ENCODE data around the gene ADAMTS20.
A peak's percentile ranks its signal among the peaks of the same experiment; 100 is the strongest.

The ADAMTS20 gene

DNA sequence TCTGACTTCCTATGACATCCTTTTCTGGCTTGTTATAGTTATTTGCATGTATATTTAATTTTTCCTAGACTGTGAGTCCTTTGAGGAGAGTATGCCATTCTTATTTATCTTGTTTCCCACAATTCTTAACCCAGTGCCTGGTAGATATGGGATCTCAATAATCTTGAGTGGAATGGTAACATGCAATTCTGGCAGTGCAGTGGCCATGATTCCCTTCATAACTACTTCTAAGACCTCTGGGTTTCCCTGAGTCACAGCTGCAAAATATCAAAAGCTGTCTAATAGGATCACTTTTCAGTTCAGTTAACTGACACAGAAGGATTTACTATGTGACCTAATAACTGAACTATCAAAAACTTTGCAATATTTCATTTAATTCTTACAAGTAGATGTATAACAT lies 135.0 kb downstream of the ADAMTS20 start:
- H3K4me3 ChIP-seq (ENCODE audit: low read depth, low read length) = no peak overlapping the region
- DNase-seq (ENCODE audit: low read depth) = no peak
- TF ChIP-seq POLR2A (IDR thresholded peaks at IDR 0.05; ENCODE audit: extremely low read depth, insufficient read length) = no peak

GRCh38 chr12:43407816-43408645 lies 144.0 kb downstream of the ADAMTS20 start:
- no peak overlapping the region for H3K4me3 ChIP-seq (ENCODE audit: low read depth, low read length)
- peak; percentile 6 for DNase-seq (ENCODE audit: low read depth)
- TF ChIP-seq POLR2A (IDR thresholded peaks at IDR 0.05; ENCODE audit: extremely low read depth, insufficient read length) = no peak
- no peak for TF ChIP-seq CTCF (IDR thresholded peaks at IDR 0.05; ENCODE audit: low read depth, low read length)
- TF ChIP-seq MYC (IDR thresholded peaks at IDR 0.05; ENCODE audit: low read depth, low read length) = no peak
- TF ChIP-seq, protein P1, sequence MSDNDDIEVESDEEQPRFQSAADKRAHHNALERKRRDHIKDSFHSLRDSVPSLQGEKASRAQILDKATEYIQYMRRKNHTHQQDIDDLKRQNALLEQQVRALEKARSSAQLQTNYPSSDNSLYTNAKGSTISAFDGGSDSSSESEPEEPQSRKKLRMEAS (IDR thresholded peaks at IDR 0.05; ENCODE audit: low read depth, low read length) = no peak

DNA sequence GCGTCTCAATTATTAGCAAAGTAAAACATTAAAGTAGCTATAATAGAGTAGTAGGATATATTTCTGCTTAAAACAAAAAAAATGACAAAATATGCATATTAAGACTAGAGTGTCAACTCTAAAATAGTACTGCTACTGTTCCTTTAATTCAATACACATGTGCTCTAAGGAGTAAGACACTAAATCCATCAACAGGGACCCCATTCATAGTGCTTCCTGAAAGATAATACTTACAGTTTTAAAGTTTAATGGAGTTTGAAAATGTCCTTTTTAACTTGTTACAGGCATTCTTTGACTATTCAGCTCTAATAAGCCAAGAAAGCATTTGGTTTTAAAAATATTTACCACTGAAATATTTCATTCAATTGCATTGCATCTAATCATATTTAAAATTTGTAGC lies 145.2 kb downstream of the ADAMTS20 start:
- no peak overlapping the region for H3K4me3 ChIP-seq (ENCODE audit: low read depth, low read length)
- no peak for DNase-seq (ENCODE audit: low read depth)
- TF ChIP-seq MYC (IDR thresholded peaks at IDR 0.05; ENCODE audit: low read depth, low read length) (no peak), CTCF (IDR thresholded peaks at IDR 0.05; ENCODE audit: low read depth, low read length) (no peak), POLR2A (IDR thresholded peaks at IDR 0.05; ENCODE audit: extremely low read depth, insufficient read length) (no peak)
- TF ChIP-seq, protein P1 (IDR thresholded peaks at IDR 0.05; ENCODE audit: low read depth, low read length) = no peak

GRCh38 chr12:43402436-43402835 lies 149.6 kb downstream of the ADAMTS20 start:
- DNase-seq (ENCODE audit: low read depth) = no peak
- H3K4me3 ChIP-seq (ENCODE audit: low read depth, low read length) = no peak overlapping the region
- no peak for TF ChIP-seq MYC (IDR thresholded peaks at IDR 0.05; ENCODE audit: low read depth, low read length)
- TF ChIP-seq, protein P1 (IDR thresholded peaks at IDR 0.05; ENCODE audit: low read depth, low read length) = no peak
- TF ChIP-seq POLR2A (IDR thresholded peaks at IDR 0.05; ENCODE audit: extremely low read depth, insufficient read length) = no peak
- no peak for TF ChIP-seq CTCF (IDR thresholded peaks at IDR 0.05; ENCODE audit: low read depth, low read length)

DNA sequence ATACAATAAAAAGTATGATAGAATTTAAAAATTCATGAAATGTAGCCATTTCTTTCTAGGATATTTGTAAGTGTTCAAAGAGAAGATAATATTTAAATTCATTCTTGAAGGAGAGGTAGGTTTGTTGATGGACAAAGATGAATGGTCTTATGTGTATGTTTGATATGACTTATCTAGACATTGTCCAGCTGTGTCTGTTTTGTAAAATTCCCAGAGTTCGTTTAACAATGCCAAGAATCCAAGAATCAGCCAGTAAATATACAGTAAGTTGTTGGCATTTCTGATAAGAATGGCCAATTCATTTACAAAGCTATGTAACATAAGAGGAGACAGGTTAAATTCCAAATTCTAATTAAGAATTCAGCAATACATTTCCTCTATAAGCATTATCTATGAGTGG lies 150.9 kb downstream of the ADAMTS20 start:
- H3K4me3 ChIP-seq (ENCODE audit: low read depth, low read length) = no peak overlapping the region
- no peak for DNase-seq (ENCODE audit: low read depth)
- TF ChIP-seq, protein P1 (IDR thresholded peaks at IDR 0.05; ENCODE audit: low read depth, low read length) = no peak
- no peak for TF ChIP-seq POLR2A (IDR thresholded peaks at IDR 0.05; ENCODE audit: extremely low read depth, insufficient read length)
- no peak for TF ChIP-seq MYC (IDR thresholded peaks at IDR 0.05; ENCODE audit: low read depth, low read length)
- no peak for TF ChIP-seq CTCF (IDR thresholded peaks at IDR 0.05; ENCODE audit: low read depth, low read length)

DNA sequence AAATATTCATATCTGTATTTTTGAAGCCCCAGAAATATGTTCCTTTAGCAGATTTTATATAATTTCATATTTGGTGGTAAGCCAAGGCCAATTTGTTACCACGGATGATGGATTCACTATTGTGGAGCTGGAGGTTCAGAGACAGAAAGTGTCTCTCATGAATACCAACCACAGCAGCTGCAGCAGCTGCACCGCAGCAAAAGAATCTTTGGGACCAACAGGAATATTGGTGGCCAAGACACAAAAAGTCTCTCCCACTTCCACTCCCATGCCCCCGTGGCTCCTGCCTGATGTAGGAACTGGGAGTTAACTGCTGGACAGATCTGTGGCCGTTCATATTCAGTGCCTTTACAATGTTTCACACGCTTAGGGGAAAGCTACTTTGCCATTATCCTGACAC lies 155.3 kb downstream of the ADAMTS20 start:
- H3K4me3 ChIP-seq (ENCODE audit: low read depth, low read length) = no peak overlapping the region
- no peak for DNase-seq (ENCODE audit: low read depth)
- TF ChIP-seq CTCF (IDR thresholded peaks at IDR 0.05; ENCODE audit: low read depth, low read length) (no peak), MYC (IDR thresholded peaks at IDR 0.05; ENCODE audit: low read depth, low read length) (no peak), POLR2A (IDR thresholded peaks at IDR 0.05; ENCODE audit: extremely low read depth, insufficient read length) (no peak)
- TF ChIP-seq, protein P1 (IDR thresholded peaks at IDR 0.05; ENCODE audit: low read depth, low read length) = no peak
